Activated CD8-positive, alpha-beta T cell treated with anti-CD3 and anti-CD28 coated beads, Interleukin-2, amount 10 ng/mL, durations not matched to agents 7 days and 5 days (primary cell): Measurements from ENCODE around the gene IARS2. TPM values are rescaled to one million over a fixed set of nuclear protein-coding genes. Genes with fewer than 3 reads are reported as not detected.
"Not testable (repeated sequence)": the region's sequence is repeated elsewhere in the genome, so short reads cannot be mapped to it uniquely, and the experiment has no call there.

ENCODE experiments used
- ATAC-seq: fragments of 150-1000 bp; cut with Tn5 transposase; one replicate; pipeline ENCODE4 v1.10.0; 2021; ENCODE audit warnings: moderate library complexity
- CTCF ChIA-PET: fragments of 350-600 bp; sonication (Branson Sonifier 250); formaldehyde crosslinking; loops from one replicate; lab custom pipeline; 2021; ENCODE audit warnings: antibody characterized with exemption; lab: Charles Lee
- POLR2A ChIA-PET: fragments of 350-600 bp; sonication (Branson Sonifier 250); formaldehyde crosslinking; loops from one replicate; lab custom pipeline; 2021; ENCODE audit warnings: antibody characterized with exemption; lab: Charles Lee
- DNase-seq: peaks from one replicate; pipeline ENCODE4 v3.0.0-alpha.2; 2020
- H3K27ac Mint-ChIP-seq: one replicate; pipeline ENCODE4 v1.8.0; 2021; ENCODE audit warnings: mild to moderate bottlenecking, mixed read lengths
- H3K27me3 Mint-ChIP-seq: one replicate; pipeline ENCODE4 v1.8.0; 2021; ENCODE audit warnings: low read depth, mixed read lengths
- H3K36me3 Mint-ChIP-seq: one replicate; pipeline ENCODE4 v1.8.0; 2021; ENCODE audit warnings: low read depth, mixed read lengths
- H3K4me1 Mint-ChIP-seq: one replicate; pipeline ENCODE4 v1.8.0; 2021; ENCODE audit warnings: low read depth, mixed read lengths
- H3K4me3 Mint-ChIP-seq: one replicate; pipeline ENCODE4 v1.8.0; 2021; ENCODE audit warnings: mild to moderate bottlenecking, mixed read lengths
- H3K9me3 Mint-ChIP-seq: one replicate; pipeline ENCODE4 v1.8.0; 2022; ENCODE audit warnings: mixed read lengths; ENCODE audit not compliant: insufficient read depth
- total RNA-seq, 2 experiments: library from RNA; stranded (reverse); gene quantifications; one replicate each; pipeline ENCODE4 v1.2.3, GENCODE V29; 2021

Gene IARS2
- total RNA-seq, 2 experiments from 2014 or later, result 54.8 to 57.9 TPM

- no peaks in the 10 kb centered on the region for H3K4me1 Mint-ChIP-seq
- POLR2A ChIA-PET, result no interaction called here
- no peaks in the 10 kb centered on the region for H3K27me3 Mint-ChIP-seq
- H3K9me3 Mint-ChIP-seq, result no peaks in the 10 kb centered on the region
- no peak for DNase-seq
- no peak overlapping the region for H3K27ac Mint-ChIP-seq
- no peak overlapping the region for H3K4me3 Mint-ChIP-seq
- CTCF ChIA-PET, result no interaction called here
- no peak for ATAC-seq
- H3K36me3 Mint-ChIP-seq, result peaks cover 15% of the 10 kb centered on the region
These were observed 16.0 kb upstream of the IARS2 start for GRCh38 chr1:220077887-220078286.

DNA sequence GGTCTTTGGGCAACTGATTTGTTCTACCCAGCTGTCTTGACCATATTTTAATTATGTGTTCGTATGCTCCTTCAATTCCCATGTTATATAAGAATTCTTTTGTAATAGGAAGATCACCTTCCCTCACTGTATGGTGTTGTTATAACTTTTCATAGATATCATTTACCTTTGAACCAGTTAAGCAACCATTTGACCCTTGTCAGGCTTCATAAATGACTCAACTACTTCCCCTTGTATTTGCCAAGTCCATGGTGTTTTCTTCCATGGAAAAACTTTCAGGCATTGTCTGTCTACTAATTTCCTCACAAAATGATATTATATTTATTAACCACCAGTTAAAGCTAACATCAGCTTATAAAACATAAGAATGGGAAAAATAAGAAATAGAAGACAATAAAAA, 9.5 kb upstream of the IARS2 start:
- CTCF ChIA-PET, result interaction anchor here (1.2 kb wide), 1 partner anchor 10 kb away, joined by 3 read pairs; the partner anchor contains the start of gene IARS2
- DNase-seq (no peak), ATAC-seq (no peak)
- H3K9me3 Mint-ChIP-seq, result no peaks in the 10 kb centered on the region
- no peaks in the 10 kb centered on the region for H3K27me3 Mint-ChIP-seq
- H3K36me3 Mint-ChIP-seq, result peaks cover 9% of the 10 kb centered on the region
- H3K4me3 Mint-ChIP-seq, result no peak overlapping the region
- POLR2A ChIA-PET, result no interaction called here
- no peak overlapping the region for H3K27ac Mint-ChIP-seq
- peaks cover 4% of the 10 kb centered on the region for H3K4me1 Mint-ChIP-seq

GRCh38 chr1:220086261-220086686, 7.7 kb upstream of the IARS2 start:
- not testable (repeated sequence) for H3K36me3 Mint-ChIP-seq, H3K4me1 Mint-ChIP-seq, H3K4me3 Mint-ChIP-seq, H3K27ac Mint-ChIP-seq, ATAC-seq, DNase-seq, H3K9me3 Mint-ChIP-seq, H3K27me3 Mint-ChIP-seq
- ChIA-PET POLR2A (interaction anchor here (0.9 kb wide), 1 partner anchor 35 kb away, joined by 3 read pairs; no protein-coding TSS in a partner anchor), CTCF (interaction anchor here (0.6 to 2.0 kb wide), 3 partner anchors 13 to 95 kb away, joined by 3 to 5 read pairs (median 3); no protein-coding TSS in a partner anchor)

- ChIA-PET CTCF (interaction anchor here (0.7 to 1.4 kb wide), 11 partner anchors 14 to 99 kb away, joined by 3 to 8 read pairs (median 4); partner anchors contain the start of gene EPRS1), POLR2A (interaction anchor here (1.1 kb wide), 1 partner anchor 11 kb away, joined by 3 read pairs; no protein-coding TSS in a partner anchor)
- Mint-ChIP-seq H3K4me3 (peak within 1 kb of the TSS; percentile 93), H3K4me1 (peaks cover 16% of the 10 kb centered on the region), H3K27me3 (peaks cover 2% of the 10 kb centered on the region), H3K9me3 (no peaks in the 10 kb centered on the region), H3K27ac (peak within 1 kb of the TSS; percentile 97), H3K36me3 (peaks cover 6% of the 10 kb centered on the region)
- peak; percentile 98 for DNase-seq
- peak; percentile 83 for ATAC-seq
These were observed 4.0 kb upstream of the IARS2 start, which contains the start of gene BPNT1 for GRCh38 chr1:220089650-220090556. Gene BPNT1 (minus strand): TSS chr1:220089788. CDS start chr1:220079846, 9,942 bp downstream.

DNA sequence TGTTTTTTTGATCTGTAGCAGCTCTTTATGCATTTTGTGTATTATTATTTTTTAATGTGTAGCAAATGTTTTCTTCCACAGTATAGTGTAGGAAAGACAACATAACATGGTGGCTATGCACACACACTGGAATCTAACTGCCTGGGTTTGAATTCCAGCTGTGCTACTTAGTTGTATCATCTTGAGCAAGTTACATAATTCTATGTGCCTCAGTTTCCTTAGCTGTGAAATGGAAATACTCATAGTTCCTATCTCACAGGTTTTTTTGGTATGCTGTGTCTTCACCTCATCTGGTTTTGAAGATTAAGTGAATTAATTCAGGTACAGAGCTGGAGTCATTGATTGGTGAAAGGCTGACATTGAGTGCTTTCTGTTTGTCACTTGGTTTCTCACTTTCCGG, 1.2 kb upstream of the IARS2 start:
- Mint-ChIP-seq H3K27me3 (peaks cover 2% of the 10 kb centered on the region), H3K27ac (no peak overlapping the region), H3K36me3 (peaks cover 18% of the 10 kb centered on the region), H3K4me1 (peaks cover 24% of the 10 kb centered on the region), H3K9me3 (no peaks in the 10 kb centered on the region), H3K4me3 (no peak overlapping the region)
- CTCF ChIA-PET, result no interaction called here
- ATAC-seq (no peak), DNase-seq (no peak)
- POLR2A ChIA-PET, result interaction anchor here (1.3 kb wide), 1 partner anchor 47 kb away, joined by 3 read pairs; the partner anchor contains the start of gene EPRS1

DNA sequence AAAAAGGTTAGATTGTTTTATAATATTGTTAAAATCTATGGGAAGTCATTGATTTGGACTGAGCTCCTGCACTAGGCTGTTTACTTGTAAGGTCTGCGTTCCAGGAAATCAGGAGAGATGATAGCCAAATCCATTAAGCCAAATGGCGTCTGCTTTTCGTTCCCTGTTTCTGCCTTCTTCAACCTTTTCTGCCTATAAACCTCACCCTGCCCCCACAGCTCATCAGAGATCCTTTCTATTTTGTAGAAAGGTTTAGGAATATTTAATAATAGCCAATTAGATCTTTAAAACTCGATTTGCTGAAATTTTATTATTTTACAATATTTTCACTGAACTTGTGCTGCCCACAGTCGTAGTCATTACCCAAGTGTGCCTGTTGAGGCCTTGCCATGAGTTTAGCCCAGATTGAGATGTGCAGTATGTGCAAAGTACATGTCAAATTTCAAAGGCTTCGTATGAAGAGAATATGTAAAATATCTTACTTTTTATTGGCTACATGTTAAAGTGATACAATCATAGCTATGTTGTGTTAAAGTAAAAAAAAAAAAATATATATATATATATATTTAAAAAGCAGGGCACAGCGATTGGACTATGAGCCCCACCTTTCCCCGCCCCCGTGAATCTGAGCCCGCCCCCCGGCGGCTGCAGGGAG, 444 bp upstream of the IARS2 start:
- Mint-ChIP-seq H3K4me1 (peaks cover 24% of the 10 kb centered on the region), H3K36me3 (peaks cover 24% of the 10 kb centered on the region), H3K4me3 (peak overlapping the region; percentile 78), H3K27ac (no peak overlapping the region), H3K9me3 (no peaks in the 10 kb centered on the region), H3K27me3 (peaks cover 2% of the 10 kb centered on the region)
- ATAC-seq (no peak), DNase-seq (no peak)
- ChIA-PET POLR2A (interaction anchor here (1.1 to 1.3 kb wide), 2 partner anchors 47 to 179 kb away, joined by 3 to 4 read pairs; partner anchors contain the start of genes EPRS1 and RAB3GAP2), CTCF (interaction anchor here (0.6 to 0.7 kb wide), 2 partner anchors 8 to 51 kb away, joined by 3 read pairs; no protein-coding TSS in a partner anchor)

- ATAC-seq, result no peak
- no peaks in the 10 kb centered on the region for H3K27me3 Mint-ChIP-seq
- POLR2A ChIA-PET, result interaction anchor here (0.7 kb wide), 1 partner anchor 8 kb away, joined by 3 read pairs; no protein-coding TSS in a partner anchor
- no peak for DNase-seq
- H3K9me3 Mint-ChIP-seq, result no peaks in the 10 kb centered on the region
- H3K4me3 Mint-ChIP-seq, result no peak overlapping the region
- H3K4me1 Mint-ChIP-seq, result peaks cover 10% of the 10 kb centered on the region
- H3K36me3 Mint-ChIP-seq, result peaks cover 41% of the 10 kb centered on the region
- H3K27ac Mint-ChIP-seq, result no peak overlapping the region
- CTCF ChIA-PET, result interaction anchor here (1.0 to 1.9 kb wide), 5 partner anchors 10 to 33 kb away, joined by 3 to 9 read pairs (median 3); no protein-coding TSS in a partner anchor
These were observed 5.9 kb downstream of the IARS2 start for GRCh38 chr1:220099826-220100225.

DNA sequence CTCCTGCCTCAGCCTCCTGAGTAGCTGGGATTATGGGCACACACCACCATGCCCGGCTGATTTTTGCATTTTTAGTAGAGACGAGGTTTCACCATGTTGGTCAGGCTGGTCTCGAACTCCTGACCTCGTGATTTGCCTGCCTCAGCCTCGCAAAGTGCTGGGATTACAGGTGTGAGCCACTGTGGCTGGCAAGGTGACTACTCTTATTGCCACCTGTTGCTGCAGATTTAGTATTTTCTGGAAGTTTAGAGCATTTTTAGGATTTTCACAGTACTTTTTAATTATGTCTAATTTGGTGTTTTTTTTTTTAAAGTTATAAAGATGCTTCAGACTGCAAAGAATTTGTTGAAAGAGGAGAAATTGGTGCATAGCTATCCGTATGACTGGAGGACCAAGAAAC, 16.5 kb downstream of the IARS2 start:
- CTCF ChIA-PET, result interaction anchor here (1.5 kb wide), 1 partner anchor 11 kb away, joined by 3 read pairs; no protein-coding TSS in a partner anchor
- not testable (repeated sequence) for H3K4me1 Mint-ChIP-seq

DNA sequence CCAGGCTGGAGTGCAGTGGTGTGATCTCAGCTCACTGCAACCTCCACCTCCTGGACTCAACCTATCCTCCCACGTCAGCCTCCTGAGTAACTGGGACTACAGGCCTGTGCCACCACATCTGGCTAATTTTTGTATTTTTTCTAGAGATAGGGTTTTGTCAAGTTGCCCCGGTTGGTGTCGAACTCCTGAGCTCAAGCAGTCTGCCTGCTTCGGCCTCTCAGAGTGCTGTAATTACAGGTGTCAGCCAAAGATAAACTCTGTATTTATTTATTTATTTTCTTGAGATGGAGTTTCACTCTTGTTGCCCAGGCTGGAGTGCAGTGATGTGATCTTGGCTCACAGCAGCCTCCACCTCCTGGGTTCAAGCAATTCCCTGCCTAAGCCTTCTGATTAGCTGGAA, 18.7 kb downstream of the IARS2 start:
- H3K4me1 Mint-ChIP-seq, H3K4me3 Mint-ChIP-seq, POLR2A ChIA-PET, H3K9me3 Mint-ChIP-seq, ATAC-seq, DNase-seq, H3K27me3 Mint-ChIP-seq, H3K27ac Mint-ChIP-seq: not testable (repeated sequence)
- CTCF ChIA-PET, result interaction anchor here (0.9 to 3.2 kb wide), 9 partner anchors 8 to 621 kb away, joined by 3 to 35 read pairs (median 6); partner anchors contain the start of gene BPNT1
- peaks cover 41% of the 10 kb centered on the region for H3K36me3 Mint-ChIP-seq

More for the DNA sequence above, 16.5 kb downstream of the IARS2 start:
- H3K27ac Mint-ChIP-seq, H3K27me3 Mint-ChIP-seq, ATAC-seq, H3K9me3 Mint-ChIP-seq, H3K4me3 Mint-ChIP-seq, POLR2A ChIA-PET, DNase-seq: not testable (repeated sequence)
- peaks cover 44% of the 10 kb centered on the region for H3K36me3 Mint-ChIP-seq

DNA sequence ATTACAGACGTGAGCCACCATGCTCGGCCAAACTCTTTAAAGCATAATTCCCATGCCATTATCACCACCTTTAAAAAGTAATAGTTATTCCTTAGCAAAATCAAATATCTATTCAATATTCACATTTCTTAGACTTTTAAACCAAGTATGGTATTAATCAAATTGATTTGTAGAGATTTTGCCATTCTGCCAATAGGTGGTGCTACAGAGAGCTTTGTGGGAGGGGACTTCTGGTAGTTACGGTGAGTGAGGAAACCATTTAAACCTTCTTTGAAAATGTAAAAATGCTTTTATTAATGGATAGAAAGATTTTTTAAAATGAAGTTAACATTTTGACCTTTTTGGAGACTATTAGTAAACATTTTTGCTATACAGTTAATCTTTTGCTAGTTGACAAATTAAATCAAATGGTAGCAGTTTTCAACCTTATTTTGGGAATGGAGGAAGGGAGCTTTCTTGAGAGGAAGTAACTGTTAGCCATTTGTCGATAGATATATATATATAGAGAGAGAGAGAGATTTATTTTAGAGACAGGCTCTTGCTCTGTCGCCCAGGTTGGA, 19.3 kb downstream of the IARS2 start:
- H3K9me3 Mint-ChIP-seq, result no peaks in the 10 kb centered on the region
- ATAC-seq (peak; percentile 65), DNase-seq (peak; percentile 50)
- ChIA-PET CTCF (interaction anchor here (0.6 to 3.2 kb wide), 18 partner anchors 9 to 620 kb away, joined by 3 to 35 read pairs (median 4); partner anchors contain the start of gene BPNT1), POLR2A (no interaction called here)
- no peak overlapping the region for H3K27ac Mint-ChIP-seq
- no peak overlapping the region for H3K4me3 Mint-ChIP-seq
- peaks cover 4% of the 10 kb centered on the region for H3K4me1 Mint-ChIP-seq
- no peaks in the 10 kb centered on the region for H3K27me3 Mint-ChIP-seq
- H3K36me3 Mint-ChIP-seq, result peaks cover 39% of the 10 kb centered on the region

DNA sequence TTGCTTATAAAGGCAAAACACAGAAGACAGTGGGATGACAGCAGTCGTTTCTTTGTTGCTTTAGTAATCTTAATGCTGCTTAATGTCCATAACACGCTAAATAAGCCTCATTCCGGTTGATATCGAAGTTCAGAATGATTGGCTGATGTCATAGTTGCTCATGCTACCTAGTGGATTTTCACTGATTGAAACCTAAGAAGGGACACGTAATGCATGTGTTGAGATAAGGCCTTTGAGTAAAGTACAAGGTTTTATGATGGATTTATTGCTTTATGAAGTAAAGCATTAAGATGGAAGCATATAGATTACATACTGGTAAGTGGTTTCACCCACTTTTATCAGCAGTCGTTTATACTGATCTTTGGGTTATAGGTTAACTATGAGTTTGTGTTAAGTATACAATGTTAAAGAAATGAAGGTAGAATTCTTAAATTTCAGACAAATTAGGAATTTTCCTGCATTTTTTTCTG, 25.1 kb downstream of the IARS2 start:
- no peak overlapping the region for H3K4me3 Mint-ChIP-seq
- H3K27me3 Mint-ChIP-seq, result no peaks in the 10 kb centered on the region
- H3K9me3 Mint-ChIP-seq, result no peaks in the 10 kb centered on the region
- DNase-seq (no peak), ATAC-seq (no peak)
- ChIA-PET POLR2A (no interaction called here), CTCF (no interaction called here)
- H3K27ac Mint-ChIP-seq, result no peak overlapping the region
- H3K4me1 Mint-ChIP-seq, result no peaks in the 10 kb centered on the region
- peaks cover 21% of the 10 kb centered on the region for H3K36me3 Mint-ChIP-seq
